LNCAP (cell line): ENCODE data around the gene TCP11L1.

Experiments
- TF ChIP-seq, protein P1 (sequence below): fragments of 450-650 bp; IDR thresholded peaks from 2 replicates; pipeline ENCODE4 v1.5.1; 2017; ENCODE audit warnings: mild to moderate bottlenecking

TCP11L1 gene

DNA sequence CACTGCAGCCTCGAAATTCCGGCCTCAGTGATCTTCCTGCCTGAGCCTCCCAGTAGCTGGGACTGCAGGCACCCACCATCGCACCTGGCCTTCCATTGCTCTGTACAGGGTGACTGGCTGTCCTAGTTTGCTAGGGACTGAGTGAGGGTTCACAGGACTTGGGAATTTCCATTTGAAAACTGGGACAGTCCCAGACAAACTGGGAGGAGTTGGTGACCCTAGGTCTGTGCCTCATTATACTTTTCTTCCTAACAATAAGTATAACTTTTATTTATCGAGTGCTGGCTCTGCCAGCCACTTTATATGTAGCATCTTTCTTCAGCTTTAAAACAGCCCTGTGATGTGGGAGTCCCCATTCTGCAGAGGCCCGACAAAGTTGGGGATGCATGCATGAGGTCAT is 25.5 kb downstream of the TCP11L1 start:
- TF ChIP-seq, protein P1, sequence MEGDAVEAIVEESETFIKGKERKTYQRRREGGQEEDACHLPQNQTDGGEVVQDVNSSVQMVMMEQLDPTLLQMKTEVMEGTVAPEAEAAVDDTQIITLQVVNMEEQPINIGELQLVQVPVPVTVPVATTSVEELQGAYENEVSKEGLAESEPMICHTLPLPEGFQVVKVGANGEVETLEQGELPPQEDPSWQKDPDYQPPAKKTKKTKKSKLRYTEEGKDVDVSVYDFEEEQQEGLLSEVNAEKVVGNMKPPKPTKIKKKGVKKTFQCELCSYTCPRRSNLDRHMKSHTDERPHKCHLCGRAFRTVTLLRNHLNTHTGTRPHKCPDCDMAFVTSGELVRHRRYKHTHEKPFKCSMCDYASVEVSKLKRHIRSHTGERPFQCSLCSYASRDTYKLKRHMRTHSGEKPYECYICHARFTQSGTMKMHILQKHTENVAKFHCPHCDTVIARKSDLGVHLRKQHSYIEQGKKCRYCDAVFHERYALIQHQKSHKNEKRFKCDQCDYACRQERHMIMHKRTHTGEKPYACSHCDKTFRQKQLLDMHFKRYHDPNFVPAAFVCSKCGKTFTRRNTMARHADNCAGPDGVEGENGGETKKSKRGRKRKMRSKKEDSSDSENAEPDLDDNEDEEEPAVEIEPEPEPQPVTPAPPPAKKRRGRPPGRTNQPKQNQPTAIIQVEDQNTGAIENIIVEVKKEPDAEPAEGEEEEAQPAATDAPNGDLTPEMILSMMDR = no peak

DNA sequence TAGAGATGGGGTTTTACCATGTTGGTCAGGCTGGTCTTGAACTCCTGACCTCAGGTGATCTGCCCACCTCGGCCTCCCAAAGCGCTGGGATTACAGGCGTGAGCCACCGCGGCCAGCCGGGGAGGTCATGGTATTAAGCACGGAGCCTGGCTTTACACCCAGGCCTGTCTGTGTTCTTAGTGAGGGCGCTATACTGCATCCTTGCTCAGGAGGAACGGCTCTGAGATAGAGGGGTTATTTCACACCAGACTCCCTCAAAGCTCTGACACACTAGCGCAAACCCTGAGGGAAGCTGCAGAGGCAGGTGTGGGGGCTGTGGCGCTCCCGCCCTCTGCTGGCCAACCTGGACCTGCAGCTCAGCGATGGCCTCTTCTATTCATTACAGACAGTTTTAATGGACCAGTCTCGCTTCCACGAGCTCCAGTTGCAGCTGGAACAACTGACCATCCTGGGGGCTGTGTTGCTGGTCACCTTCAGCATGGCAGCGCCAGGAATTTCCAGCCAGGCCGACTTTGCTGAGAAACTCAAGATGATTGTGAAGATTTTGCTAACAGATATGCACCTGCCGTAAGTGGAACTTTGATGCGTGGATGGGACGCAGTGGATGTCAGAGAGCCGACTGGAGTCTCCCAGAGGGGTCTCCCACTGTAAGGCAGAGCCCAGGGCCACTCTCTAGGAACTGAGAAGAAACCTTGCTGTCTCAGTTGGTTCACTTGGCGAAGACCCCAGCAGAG is 26.2 kb downstream of the TCP11L1 start:
- TF ChIP-seq, protein P1 = peak; percentile 95

DNA sequence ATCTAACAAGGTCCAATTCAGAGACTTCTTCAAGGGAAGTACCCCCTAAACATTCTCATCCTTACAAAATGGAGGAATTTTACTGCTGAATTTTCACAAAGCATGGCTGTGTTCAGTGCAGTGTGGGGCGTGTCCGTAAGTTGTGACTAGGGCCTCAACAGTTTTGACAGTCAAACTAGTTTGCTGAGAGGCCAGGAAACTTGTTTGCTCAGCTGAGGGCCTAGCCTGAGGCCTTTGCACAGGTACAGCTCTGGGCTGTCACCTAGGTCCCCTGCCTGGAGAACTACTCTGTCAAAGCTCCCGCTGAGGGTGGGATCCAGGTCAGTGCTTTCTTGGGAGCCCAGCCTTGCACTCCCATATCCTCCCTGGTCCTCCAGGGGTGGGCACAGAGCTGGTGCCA is 27.9 kb downstream of the TCP11L1 start:
- TF ChIP-seq, protein P1 = no peak

DNA sequence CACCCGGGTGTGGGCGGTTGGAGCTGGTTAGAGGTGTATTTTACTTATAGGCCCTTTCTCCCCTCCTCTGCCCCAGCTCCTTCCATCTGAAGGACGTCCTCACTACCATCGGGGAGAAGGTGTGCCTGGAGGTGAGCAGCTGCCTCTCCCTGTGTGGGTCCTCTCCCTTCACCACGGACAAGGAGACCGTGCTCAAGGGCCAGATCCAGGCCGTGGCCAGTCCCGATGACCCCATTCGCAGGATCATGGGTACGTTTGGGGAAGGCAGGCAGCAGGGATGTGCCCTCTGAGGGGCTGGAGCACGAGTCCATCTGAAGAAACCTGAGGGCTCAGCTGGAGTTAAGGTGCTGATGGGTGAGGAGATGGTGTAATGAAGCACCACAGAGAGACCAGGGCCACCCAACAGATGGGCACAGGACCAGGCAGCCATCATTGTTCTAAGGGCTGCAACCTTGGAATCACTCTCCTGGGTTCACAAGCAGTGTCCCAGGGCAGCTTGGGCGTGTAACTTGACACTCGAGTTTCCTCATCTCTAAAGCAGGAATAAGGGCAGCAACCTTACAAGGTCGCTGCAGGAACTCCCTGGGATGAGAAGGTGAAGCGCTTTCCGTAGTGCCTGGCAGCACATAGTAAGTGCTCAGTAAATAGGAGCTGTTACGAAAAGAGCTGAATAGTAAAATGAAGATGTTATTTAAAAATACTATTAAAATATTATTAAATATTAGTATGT is 29.4 kb downstream of the TCP11L1 start:
- TF ChIP-seq, protein P1 = no peak

DNA sequence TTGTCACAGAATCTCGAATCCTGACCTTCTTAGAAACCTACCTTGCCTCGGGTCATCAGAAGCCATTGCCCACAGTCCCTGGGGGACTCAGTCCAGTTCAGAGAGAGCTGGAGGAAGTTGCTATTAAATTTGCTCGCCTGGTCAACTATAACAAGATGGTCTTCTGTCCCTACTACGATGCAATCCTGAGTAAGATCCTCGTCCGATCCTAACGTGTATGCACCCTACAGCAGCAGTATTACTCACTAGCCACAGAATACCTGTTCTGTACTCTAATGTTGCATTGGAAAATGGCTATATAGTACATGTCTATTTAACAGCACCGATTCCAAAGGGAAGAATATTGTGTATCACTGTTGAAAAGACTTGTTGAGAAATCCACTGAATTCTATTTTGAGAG is 33.1 kb downstream of the TCP11L1 start:
- TF ChIP-seq, protein P1 = no peak

DNA sequence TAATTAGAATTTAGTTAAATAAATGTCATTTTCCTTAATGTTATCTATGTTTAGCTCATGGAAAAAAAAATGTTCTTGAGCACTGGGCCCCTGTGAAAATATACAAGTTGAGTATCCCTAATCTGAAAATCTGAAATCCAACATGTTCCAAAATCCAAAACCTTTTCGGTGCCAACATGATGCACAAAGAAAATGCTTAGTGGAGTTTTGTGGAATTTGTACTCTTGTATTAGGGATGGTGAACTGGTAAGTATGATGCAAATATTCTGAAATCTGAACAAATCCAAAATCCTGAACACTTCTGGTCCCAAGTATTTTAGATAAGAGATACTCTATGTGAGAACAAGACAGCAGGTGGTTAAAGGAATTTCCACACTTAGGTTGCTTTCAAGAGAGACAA is 44.5 kb downstream of the TCP11L1 start:
- TF ChIP-seq, protein P1 = no peak

DNA sequence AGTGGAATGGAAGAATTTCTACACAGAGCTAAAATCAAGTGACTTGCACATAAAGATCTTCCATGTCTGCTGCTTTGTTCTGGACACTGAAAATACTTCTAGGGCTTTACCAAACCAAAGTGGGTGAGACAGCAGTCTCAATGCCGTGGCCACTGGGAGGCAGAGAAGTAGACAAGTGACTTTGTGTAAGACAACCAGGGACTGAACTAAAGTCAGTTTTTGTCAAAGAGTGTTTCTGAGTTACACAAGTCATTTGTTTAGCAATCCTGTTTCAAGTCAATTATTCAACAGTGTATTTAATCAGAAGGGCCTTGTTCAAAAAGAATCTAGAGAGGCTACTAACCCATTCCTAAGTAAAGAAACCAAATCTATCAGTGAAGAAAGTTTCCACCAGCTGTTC is 46.6 kb downstream of the TCP11L1 start:
- TF ChIP-seq, protein P1 = no peak
